SKM-1 (cell line): ENCODE results near the gene GMPPB.
A peak's percentile ranks its signal among the peaks of the same experiment; 100 is the strongest.
"Not testable (repeated sequence)": the region's sequence is repeated elsewhere in the genome, so short reads cannot be mapped to it uniquely, and the experiment has no call there.

Experiments used
- DNase-seq: peaks from one replicate; lab custom pipeline; 2025; ENCODE audit not compliant: unreplicated experiment; lab: John Stamatoyannopoulos, UW

The GMPPB gene

GRCh38 chr3:49723628-49724551 is at the start of gene GMPPB:
TSS of gene GMPPB (minus strand) at chr3:49723951. CDS start at chr3:49723726, 225 bp downstream.
- DNase-seq, result peak; percentile 81

GRCh38 chr3:49772703-49773102 is 49.0 kb upstream of the GMPPB start:
- no peak for DNase-seq

- DNase-seq, result no peak
Observed at GRCh38 chr3:49771340-49771938, 47.7 kb upstream of the GMPPB start.

GRCh38 chr3:49769926-49770325 is 46.2 kb upstream of the GMPPB start:
- DNase-seq, result no peak

GRCh38 chr3:49769286-49769915 is 45.6 kb upstream of the GMPPB start:
- DNase-seq, result no peak

GRCh38 chr3:49763981-49764380 is 40.2 kb upstream of the GMPPB start:
- no peak for DNase-seq

GRCh38 chr3:49761661-49762060 is 37.9 kb upstream of the GMPPB start:
- DNase-seq, result no peak

- DNase-seq, result no peak
Observed at GRCh38 chr3:49759226-49759625, 35.5 kb upstream of the GMPPB start.

- no peak for DNase-seq
Observed at GRCh38 chr3:49757197-49757596, 33.4 kb upstream of the GMPPB start.

GRCh38 chr3:49756036-49756435 is 32.3 kb upstream of the GMPPB start:
- no peak for DNase-seq

GRCh38 chr3:49754536-49754935 is 30.8 kb upstream of the GMPPB start:
- no peak for DNase-seq

- no peak for DNase-seq
Observed at GRCh38 chr3:49751501-49751900, 27.8 kb upstream of the GMPPB start.

GRCh38 chr3:49750056-49750455 is 26.3 kb upstream of the GMPPB start:
- no peak for DNase-seq

GRCh38 chr3:49748874-49749273 is 25.1 kb upstream of the GMPPB start:
- DNase-seq, result not testable (repeated sequence)

GRCh38 chr3:49747792-49748480 is 24.2 kb upstream of the GMPPB start:
- DNase-seq, result no peak

- no peak for DNase-seq
Observed at GRCh38 chr3:49745986-49746385, 22.2 kb upstream of the GMPPB start.

- no peak for DNase-seq
Observed at GRCh38 chr3:49740427-49740826, 16.7 kb upstream of the GMPPB start.

- DNase-seq, result no peak
Observed at GRCh38 chr3:49738067-49738713, 14.4 kb upstream of the GMPPB start.

- DNase-seq, result no peak
Observed at GRCh38 chr3:49734752-49735151, 11.0 kb upstream of the GMPPB start.

GRCh38 chr3:49733551-49733950 is 9.8 kb upstream of the GMPPB start:
- DNase-seq, result no peak

- no peak for DNase-seq
Observed at GRCh38 chr3:49732597-49732996, 8.8 kb upstream of the GMPPB start.
